Keratinocyte (primary cell): ENCODE measurements around the gene PPP1CC. TPM values are rescaled to one million over a fixed set of nuclear protein-coding genes. Genes with fewer than 3 reads are reported as not detected.

Experiments used
- DNase-seq: peaks from one replicate; pipeline ENCODE4 v3.0.0-alpha.2; 2011; ENCODE audit warnings: low read depth, missing footprints, low spot score
- FAIRE-seq: peaks from 2 replicates; lab custom pipeline; 2011; peaks lifted over from hg19 to GRCh38; lab: Jason Lieb, UNC
- H2AFZ ChIP-seq: 2 replicates; pipeline ENCODE4 v1.6.0; 2012; ENCODE audit warnings: low read length, control low read depth, inconsistent platforms; ENCODE audit not compliant: control insufficient read depth
- H3K27ac ChIP-seq: 2 replicates; pipeline ENCODE4 v1.5.1; 2011; ENCODE audit warnings: low read length; ENCODE audit not compliant: control insufficient read depth, insufficient read depth
- H3K27me3 ChIP-seq: 3 replicates; pipeline ENCODE4 v1.6.0; 2011; ENCODE audit warnings: low read length; ENCODE audit not compliant: control insufficient read depth, insufficient read depth; ENCODE audit errors: extremely low read depth
- H3K36me3 ChIP-seq, 2 experiments: 2 replicates in 1 of 2; 3 replicates in 1 of 2; pipeline ENCODE4 v1.5.1; 2011; ENCODE audit warnings: low read length in 2 of 2, mild to moderate bottlenecking in 1 of 2; ENCODE audit not compliant: control insufficient read depth in 2 of 2, insufficient read depth in 2 of 2; ENCODE audit errors: extremely low read depth in 1 of 2
- H3K4me1 ChIP-seq: 3 replicates; pipeline ENCODE4 v1.5.1; 2011; ENCODE audit warnings: low read length; ENCODE audit not compliant: control insufficient read depth, insufficient read depth; ENCODE audit errors: extremely low read depth
- H3K4me2 ChIP-seq: 3 replicates; pipeline ENCODE4 v1.6.0; 2011; ENCODE audit warnings: low read depth, low read length; ENCODE audit not compliant: control insufficient read depth, insufficient read depth; ENCODE audit errors: extremely low read depth
- H3K4me3 ChIP-seq, 3 experiments: fragments of 200-600 bp in 1 of 3; sonication (generic) in 1 of 3; 2 replicates in 2 of 3; 3 replicates in 1 of 3; pipeline ENCODE4 v1.5.1; 2011 to 2016; ENCODE audit warnings: low read length in 3 of 3, mild to moderate bottlenecking in 3 of 3, control low read depth in 2 of 3, inconsistent platforms in 1 of 3, low read depth in 1 of 3, mixed read lengths in 1 of 3, mixed run types in 1 of 3, moderate library complexity in 1 of 3; ENCODE audit not compliant: control insufficient read depth in 2 of 3, insufficient read depth in 2 of 3; ENCODE audit errors: extremely low read depth in 1 of 3
- H3K79me2 ChIP-seq: 2 replicates; pipeline ENCODE4 v1.6.0; 2012; ENCODE audit warnings: low read length; ENCODE audit not compliant: control insufficient read depth, insufficient read depth
- H3K9ac ChIP-seq: 3 replicates; pipeline ENCODE4 v1.6.0; 2011; ENCODE audit warnings: low read length; ENCODE audit not compliant: control insufficient read depth, insufficient read depth; ENCODE audit errors: extremely low read depth
- H3K9me1 ChIP-seq: 3 replicates; pipeline ENCODE4 v1.6.0; 2011; ENCODE audit warnings: low read length; ENCODE audit not compliant: control insufficient read depth, insufficient read depth; ENCODE audit errors: extremely low read depth
- H3K9me3 ChIP-seq: 2 replicates; pipeline ENCODE4 v1.5.1; 2012; ENCODE audit warnings: low read depth, low read length; ENCODE audit not compliant: control insufficient read depth
- H4K20me1 ChIP-seq: 3 replicates; pipeline ENCODE4 v1.6.0; 2011; ENCODE audit warnings: low read length; ENCODE audit not compliant: control insufficient read depth, insufficient read depth; ENCODE audit errors: extremely low read depth
- EZH2 ChIP-seq: IDR thresholded peaks from one replicate; pipeline ENCODE4 v1.6.1; 2012; ENCODE audit warnings: inconsistent platforms, mild to moderate bottlenecking, low read length, moderate library complexity
- dilution Hi-C: fragments of 300-500 bp; cut with MboI; formaldehyde crosslinking; loops from one replicate; pipeline ENCODE4 v1.7.0; 2020; ENCODE audit warnings: low sequenced_read_pairs; ENCODE audit not compliant: extremely low pct_ligation_motif_present
- polyA plus RNA-seq, 5 experiments: library from polyadenylated mRNA; depleted of rRNA in 3 of 5; stranded (reverse) in 3 of 5; stranded (forward) in 1 of 5; unstranded in 1 of 5; fragments of >200 nt; gene quantifications; 1 replicate in 1 of 5; 2 replicates in 3 of 5; 3 replicates in 1 of 5; pipeline versions ENCODE4 v1.2.1 to v1.2.3, GENCODE V29; 2011 to 2012; ENCODE audit warnings: missing spikeins in 2 of 5, low read depth in 1 of 5, low replicate concordance in 1 of 5
- TF ChIP-seq, protein P1 (sequence below), 3 experiments: IDR thresholded peaks in 1 of 3; conservative IDR thresholded peaks in 1 of 3; optimal IDR thresholded peaks in 1 of 3; 2 replicates in 2 of 3; 3 replicates in 1 of 3; pipeline versions ENCODE3 to v1.5.1; 2011; ENCODE audit warnings: low read length in 3 of 3, mild to moderate bottlenecking in 3 of 3, moderate library complexity in 2 of 3, control low read depth in 1 of 3, inconsistent platforms in 1 of 3; ENCODE audit not compliant: insufficient read depth in 2 of 3; ENCODE audit errors: extremely low read depth in 1 of 3

Gene PPP1CC
- polyA plus RNA-seq, 1 donor (not counting 4 experiments of a cell fraction or from before 2014, with no cell fraction given) = 158 TPM

DNA sequence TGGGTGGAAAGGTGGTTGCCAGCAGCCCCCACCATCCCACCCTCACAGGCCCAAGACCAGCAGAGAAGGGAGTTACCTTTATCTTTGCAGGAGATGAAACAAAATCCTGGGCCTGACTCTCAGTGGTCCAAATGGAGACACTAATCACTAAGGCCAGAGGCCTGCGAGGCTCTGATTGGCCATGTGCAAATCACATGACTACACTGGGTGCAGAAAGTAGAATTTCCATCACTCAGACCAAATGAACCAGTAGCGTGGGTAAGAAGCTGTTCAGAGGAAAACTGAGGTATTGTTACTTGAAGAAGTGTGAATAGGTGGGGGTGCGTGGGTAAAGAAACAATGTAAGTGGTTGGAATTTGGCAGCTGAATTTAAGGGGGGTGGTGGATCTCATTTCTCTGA lies 20.2 kb upstream of the PPP1CC start:
- no peak overlapping the region for H2AFZ ChIP-seq
- dilution Hi-C loops = no loop called here
- DNase-seq (no peak), FAIRE-seq (no peak)
- H4K20me1 ChIP-seq = no peaks in the 10 kb centered on the region
- no peak overlapping the region for H3K27ac ChIP-seq
- H3K9ac ChIP-seq = no peak overlapping the region
- H3K9me3 ChIP-seq = no peaks in the 10 kb centered on the region
- no peaks in the 10 kb centered on the region for H3K9me1 ChIP-seq
- H3K36me3 ChIP-seq = no peaks in the 10 kb centered on the region
- H3K79me2 ChIP-seq = no peaks in the 10 kb centered on the region
- no peaks in the 10 kb centered on the region for H3K4me1 ChIP-seq
- no peak overlapping the region for H3K4me2 ChIP-seq
- H3K27me3 ChIP-seq = no peaks in the 10 kb centered on the region
- no peak for TF ChIP-seq EZH2
- TF ChIP-seq, protein P1, sequence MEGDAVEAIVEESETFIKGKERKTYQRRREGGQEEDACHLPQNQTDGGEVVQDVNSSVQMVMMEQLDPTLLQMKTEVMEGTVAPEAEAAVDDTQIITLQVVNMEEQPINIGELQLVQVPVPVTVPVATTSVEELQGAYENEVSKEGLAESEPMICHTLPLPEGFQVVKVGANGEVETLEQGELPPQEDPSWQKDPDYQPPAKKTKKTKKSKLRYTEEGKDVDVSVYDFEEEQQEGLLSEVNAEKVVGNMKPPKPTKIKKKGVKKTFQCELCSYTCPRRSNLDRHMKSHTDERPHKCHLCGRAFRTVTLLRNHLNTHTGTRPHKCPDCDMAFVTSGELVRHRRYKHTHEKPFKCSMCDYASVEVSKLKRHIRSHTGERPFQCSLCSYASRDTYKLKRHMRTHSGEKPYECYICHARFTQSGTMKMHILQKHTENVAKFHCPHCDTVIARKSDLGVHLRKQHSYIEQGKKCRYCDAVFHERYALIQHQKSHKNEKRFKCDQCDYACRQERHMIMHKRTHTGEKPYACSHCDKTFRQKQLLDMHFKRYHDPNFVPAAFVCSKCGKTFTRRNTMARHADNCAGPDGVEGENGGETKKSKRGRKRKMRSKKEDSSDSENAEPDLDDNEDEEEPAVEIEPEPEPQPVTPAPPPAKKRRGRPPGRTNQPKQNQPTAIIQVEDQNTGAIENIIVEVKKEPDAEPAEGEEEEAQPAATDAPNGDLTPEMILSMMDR (optimal IDR thresholded peaks at IDR 0.05 in 1 of 3, IDR thresholded peaks at IDR 0.05 in 1 of 3, conservative IDR thresholded peaks at IDR 0.05 in 1 of 3; ENCODE audit: extremely low read depth in 1 of 3, insufficient read depth in 2 of 3, low read length in 3 of 3) = no peak
- no peak overlapping the region for H3K4me3 ChIP-seq

DNA sequence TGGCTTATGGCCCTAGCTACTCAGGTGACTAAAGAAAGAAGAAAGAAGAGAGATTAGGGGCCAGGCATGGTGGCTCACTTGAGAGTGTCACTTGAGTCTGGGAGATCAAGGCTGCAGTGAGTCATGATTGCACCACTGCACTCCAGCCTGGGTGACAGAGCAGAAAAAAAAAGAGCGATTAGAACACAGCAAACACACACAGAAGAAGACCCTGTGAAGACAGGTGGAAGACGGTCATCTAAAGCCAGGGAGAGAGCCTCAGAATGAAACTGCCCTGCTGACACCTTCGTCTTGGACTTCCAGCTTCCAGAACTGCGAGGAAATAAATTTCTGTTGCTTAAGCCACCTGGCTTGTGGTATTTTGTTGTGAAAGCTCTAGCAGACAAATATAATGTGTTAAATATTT lies 17.5 kb upstream of the PPP1CC start:
- Histone ChIP-seq H3K4me3 (no peak overlapping the region), H3K4me2 (no peak overlapping the region), H3K27ac (no peak overlapping the region), H3K36me3 (no peaks in the 10 kb centered on the region), H2AFZ (no peak overlapping the region), H3K4me1 (no peaks in the 10 kb centered on the region), H3K79me2 (no peaks in the 10 kb centered on the region), H3K27me3 (no peaks in the 10 kb centered on the region), H4K20me1 (no peaks in the 10 kb centered on the region), H3K9me3 (no peaks in the 10 kb centered on the region), H3K9me1 (no peaks in the 10 kb centered on the region), H3K9ac (no peak overlapping the region)
- dilution Hi-C loops = no loop called here
- no peak for FAIRE-seq
- no peak for DNase-seq
- TF ChIP-seq, protein P1 (optimal IDR thresholded peaks at IDR 0.05 in 1 of 3, IDR thresholded peaks at IDR 0.05 in 1 of 3, conservative IDR thresholded peaks at IDR 0.05 in 1 of 3; ENCODE audit: extremely low read depth in 1 of 3, insufficient read depth in 2 of 3, low read length in 3 of 3) = no peak
- no peak for TF ChIP-seq EZH2
